Epithelial cell of esophagus (primary cell): ENCODE measurements around the gene RAB43.
A peak's percentile ranks its signal among the peaks of the same experiment; 100 is the strongest.
"Not testable (repeated sequence)": the region's sequence is repeated elsewhere in the genome, so short reads cannot be mapped to it uniquely, and the experiment has no call there.

Source experiments
- DNase-seq: peaks from one replicate; pipeline ENCODE4 v3.0.0; 2010; ENCODE audit warnings: low read depth
- H3K4me3 ChIP-seq: 2 replicates; pipeline ENCODE4 v1.5.1; 2011; ENCODE audit warnings: mild to moderate bottlenecking, low read length, control low read depth
- TF ChIP-seq, protein P1 (sequence below): IDR thresholded peaks from 2 replicates; pipeline ENCODE4 v1.5.1; 2011; ENCODE audit warnings: low read depth, mild to moderate bottlenecking, low read length, control low read depth, inconsistent platforms; ENCODE audit not compliant: insufficient read depth; ENCODE audit errors: missing control alignments

Gene RAB43

DNA sequence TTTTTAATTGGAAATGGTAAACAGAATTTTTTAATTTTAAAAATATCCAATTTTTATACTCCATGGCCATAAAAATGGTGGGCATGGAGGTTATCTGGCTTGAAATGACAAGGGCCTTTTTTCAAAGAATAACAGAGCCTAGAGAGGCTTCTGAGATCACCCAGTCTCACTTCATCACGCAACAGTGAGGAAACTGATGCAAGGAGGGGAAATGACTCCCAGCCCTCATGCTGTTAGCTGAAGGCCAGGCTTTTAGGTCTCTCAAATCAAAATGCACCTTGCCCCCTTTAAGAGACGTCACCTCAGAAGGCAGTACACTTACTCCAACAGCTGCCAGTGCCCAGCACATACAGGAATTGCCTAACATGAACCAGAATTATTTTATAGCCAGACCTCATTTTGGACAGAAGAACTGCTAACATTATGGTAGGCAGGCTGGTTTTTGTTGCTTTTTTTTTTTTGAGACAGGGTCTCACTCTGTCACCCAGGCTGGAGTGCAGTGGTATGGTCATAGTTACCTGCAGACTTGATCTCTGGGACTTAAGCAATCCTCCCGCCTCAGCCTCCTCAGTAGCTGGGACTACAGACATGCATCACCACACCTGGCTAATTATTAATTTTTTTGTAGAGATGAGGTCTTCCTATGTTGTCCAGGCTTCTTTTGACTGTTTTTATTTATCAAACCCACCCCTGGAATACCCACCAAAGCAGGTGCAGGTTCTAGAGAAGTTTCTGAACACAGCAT lies 9.1 kb downstream of the RAB43 start:
- H3K4me3 ChIP-seq: no peak overlapping the region
- TF ChIP-seq, protein P1, sequence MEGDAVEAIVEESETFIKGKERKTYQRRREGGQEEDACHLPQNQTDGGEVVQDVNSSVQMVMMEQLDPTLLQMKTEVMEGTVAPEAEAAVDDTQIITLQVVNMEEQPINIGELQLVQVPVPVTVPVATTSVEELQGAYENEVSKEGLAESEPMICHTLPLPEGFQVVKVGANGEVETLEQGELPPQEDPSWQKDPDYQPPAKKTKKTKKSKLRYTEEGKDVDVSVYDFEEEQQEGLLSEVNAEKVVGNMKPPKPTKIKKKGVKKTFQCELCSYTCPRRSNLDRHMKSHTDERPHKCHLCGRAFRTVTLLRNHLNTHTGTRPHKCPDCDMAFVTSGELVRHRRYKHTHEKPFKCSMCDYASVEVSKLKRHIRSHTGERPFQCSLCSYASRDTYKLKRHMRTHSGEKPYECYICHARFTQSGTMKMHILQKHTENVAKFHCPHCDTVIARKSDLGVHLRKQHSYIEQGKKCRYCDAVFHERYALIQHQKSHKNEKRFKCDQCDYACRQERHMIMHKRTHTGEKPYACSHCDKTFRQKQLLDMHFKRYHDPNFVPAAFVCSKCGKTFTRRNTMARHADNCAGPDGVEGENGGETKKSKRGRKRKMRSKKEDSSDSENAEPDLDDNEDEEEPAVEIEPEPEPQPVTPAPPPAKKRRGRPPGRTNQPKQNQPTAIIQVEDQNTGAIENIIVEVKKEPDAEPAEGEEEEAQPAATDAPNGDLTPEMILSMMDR: no peak
- no peak for DNase-seq

DNA sequence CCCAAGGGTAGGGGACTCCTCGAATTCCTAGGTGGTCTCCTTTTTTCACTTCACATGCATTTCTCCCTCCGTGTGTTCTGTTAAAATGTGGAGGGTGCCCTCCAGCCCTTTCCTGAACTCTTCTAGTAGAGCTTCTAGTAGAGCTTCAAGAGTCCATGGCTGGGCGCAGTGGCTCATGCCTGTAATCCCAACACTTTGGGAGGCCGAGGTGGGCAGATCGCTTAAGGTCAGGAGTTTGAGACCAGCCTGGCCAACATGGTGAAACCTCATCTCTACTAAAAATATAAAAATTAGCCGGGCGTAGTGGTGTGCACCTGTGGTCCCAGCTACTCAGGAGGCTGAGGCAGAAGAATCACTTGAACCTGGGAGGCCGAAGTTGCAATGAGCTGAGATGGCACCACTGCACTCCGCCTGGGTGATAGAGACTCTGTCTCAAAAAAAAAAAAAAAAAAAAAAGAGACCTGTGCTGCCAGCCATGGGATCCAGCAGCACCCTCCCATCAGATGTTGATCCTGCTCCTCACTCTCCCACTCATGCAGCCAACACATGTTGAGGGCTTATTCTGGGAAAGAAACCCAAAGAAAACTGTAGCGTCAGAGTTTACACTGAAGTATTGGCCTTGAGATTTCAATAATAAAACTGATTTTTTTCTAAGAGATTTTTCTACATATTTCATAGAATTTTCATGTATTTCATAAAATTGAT lies 10.4 kb downstream of the RAB43 start:
- not testable (repeated sequence) for DNase-seq, H3K4me3 ChIP-seq

DNA sequence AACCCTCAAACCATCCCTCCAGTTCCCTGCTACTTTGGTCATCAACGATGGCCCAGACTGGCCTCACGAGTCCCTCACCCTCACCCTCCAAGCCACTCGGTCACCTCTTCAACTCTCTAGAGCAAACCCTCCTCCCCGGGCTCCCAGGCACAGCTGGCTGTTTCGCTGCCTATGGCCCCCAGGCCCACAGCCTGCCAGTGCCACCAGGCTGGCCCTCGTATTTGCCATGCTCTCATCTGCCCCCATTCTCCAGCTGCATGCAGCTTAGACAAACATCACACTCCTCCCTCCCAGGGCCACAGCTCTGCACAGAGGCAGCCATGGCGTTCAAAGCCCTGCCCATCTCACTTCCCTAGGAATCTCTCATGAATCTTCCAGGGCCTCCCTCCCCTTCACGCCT lies 13.8 kb downstream of the RAB43 start:
- H3K4me3 ChIP-seq: no peak overlapping the region
- no peak for DNase-seq
- TF ChIP-seq, protein P1: no peak

DNA sequence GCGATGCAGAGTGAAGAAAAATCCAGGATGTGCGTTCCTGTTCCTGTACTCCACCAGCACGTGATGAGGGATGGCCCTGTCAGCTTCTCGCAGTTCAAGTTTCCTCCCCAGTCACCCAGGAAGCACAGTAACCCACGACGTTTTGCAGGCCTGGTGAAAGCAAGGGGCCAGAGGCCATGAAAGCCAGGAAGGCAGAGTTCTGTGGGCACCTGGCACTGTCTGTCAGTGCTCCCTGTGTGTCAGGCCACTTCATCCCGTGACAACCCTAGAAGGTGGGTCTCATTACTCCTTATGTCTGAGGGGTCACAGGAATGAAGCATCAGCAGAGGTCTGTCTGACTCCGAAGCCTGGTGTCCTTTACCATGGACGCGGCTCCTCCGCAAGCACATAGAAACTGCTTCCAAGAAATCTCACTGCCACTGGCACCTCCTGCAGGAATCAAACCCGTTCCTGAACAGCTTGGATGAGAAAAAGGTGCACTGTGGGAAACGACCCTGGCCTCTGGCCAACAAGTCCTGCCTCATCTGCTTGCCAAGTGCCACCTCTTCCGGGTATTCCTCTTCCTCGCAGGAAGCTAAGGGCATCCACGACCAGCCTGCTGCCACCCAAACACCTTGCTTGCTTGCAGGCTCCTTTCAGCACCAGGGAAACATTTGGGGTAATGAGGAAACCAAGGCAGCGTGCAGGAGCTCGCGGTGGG lies 14.6 kb downstream of the RAB43 start:
- TF ChIP-seq, protein P1: no peak
- DNase-seq: no peak
- H3K4me3 ChIP-seq: no peak overlapping the region

DNA sequence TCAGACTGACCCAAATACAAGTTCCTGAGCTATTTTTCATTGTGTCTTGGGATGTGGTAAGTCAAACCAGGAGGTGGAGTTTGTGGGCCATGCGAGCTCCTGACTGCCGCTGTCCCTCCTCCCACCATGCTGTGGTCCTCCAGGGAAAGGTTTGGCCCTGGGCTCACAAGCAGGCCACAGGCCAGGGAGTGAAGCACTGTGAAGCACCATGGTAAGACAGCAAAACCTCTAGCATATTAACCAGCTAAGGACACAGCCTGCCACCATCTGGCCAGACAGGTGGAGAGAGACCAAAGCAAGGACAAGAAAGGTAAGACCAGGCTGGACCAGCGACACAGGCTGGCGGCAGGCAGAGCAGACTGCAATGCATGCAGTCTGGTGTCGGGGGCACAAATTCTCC lies 15.3 kb downstream of the RAB43 start:
- no peak overlapping the region for H3K4me3 ChIP-seq
- TF ChIP-seq, protein P1: peak; percentile 20
- no peak for DNase-seq

DNA sequence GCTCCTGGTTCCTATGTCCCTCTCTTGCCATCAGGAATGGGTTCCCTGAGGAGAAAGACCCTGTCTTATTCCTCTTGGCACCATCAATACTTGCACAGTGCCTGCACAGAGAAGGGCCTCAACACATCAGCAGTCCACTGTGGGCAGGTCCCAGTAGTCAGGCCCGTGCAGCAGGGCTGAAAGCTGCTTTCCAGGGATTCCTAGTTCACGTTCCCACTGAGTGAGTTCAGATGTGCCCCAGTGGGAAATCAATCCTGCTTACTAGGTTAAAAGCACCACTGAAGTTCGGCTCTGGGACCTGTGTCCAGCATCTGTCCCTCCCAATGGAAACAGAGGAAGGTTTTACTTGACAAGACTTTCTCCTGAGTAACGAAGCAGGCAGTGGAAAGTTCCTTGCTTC lies 15.7 kb downstream of the RAB43 start:
- TF ChIP-seq, protein P1: no peak
- H3K4me3 ChIP-seq: no peak overlapping the region
- DNase-seq: no peak

DNA sequence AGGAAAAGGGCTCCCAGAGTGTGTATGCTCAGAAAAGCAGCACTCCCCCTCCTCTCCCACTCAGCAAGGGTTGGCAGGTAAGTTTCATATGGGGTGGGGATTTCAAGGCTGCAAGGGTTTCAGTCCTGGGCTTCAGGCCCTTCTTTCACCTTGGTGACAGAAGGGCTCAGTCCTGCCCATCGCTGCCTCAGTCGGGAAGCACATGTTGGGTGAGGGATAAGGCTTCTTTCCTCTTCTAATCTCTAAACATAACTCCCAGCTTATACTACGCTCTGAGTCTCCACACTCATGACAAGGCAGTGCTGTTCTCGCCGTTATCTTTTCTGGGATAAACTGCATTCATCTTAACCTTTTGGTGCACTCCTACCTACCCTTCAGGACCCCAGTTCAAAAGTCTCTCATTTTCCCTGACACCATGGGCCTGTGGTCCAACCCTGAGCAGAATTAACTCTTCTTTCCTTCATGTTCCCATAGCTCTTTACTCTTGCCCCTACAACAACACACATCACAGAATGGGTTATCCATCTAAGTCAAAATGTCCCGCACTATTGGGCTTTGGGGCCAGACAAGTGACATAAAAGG lies 17.0 kb downstream of the RAB43 start:
- TF ChIP-seq, protein P1: no peak
- no peak overlapping the region for H3K4me3 ChIP-seq
- no peak for DNase-seq
